Measurements from ENCODE around the gene SNIP1. TPM values are rescaled to one million over a fixed set of nuclear protein-coding genes. Genes with fewer than 3 reads are reported as not detected.

Gene SNIP1
- total and polyA plus RNA-seq, 10 of the 15 experiments (the other 5 are each of a cell fraction or from before 2014, with no cell fraction given) = 2.7 to 22.4 (median 10.1) TPM

DNA sequence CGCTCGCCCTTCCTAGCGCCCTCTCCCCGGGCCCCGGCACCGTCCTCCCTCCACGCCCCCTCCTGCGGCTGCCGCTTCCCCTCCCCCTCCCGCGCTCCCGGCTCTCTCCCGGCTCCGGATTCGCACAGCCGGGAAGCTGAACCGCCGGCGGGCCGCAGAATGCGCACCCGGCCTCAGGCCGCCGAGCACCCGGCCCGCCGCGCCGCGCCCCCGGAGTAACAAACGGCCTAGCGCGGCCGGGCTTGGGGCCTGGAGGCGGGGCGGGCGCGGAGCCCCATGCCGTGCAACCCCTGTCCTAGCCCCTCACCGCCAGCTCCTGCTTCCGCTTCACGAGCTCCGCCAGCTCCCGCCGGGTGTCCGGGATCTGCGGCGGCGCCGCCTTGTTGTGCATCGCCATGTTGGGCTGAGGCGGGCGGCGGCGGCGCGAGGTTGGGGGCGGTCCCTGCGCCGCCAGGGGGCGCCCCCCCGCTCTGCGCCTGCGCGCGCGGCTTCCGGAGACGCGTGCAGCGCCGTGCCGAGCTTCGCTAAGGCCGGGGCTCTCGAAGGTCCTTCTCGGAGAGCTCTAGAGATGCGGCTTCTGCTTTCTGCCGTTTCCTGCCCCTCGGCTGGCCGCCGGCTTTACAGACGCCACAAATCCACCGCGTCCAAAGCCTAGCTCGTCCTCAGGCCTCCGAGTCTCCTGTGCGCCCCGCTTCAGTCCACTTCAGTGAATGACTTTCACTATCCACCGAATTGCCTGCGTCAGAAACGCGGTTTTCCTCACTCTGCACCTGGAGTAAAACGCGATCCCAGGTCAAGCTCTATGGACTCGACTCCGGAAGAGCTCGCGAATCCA is 39.5 kb downstream of the SNIP1 start, which contains the start of gene MEAF6 (continued):
- TF ChIP-seq RB1 (IDR thresholded peaks at IDR 0.05; ENCODE audit: borderline replicate concordance) = peak; percentile 77; the same call in 1 of the 2 replicates
- peak; percentile 94 for TF ChIP-seq LARP7 (IDR thresholded peaks at IDR 0.05)
- peak; percentile 94 for TF ChIP-seq SMARCA5 (IDR thresholded peaks at IDR 0.05)
- peak; percentile 40; the same call in 1 of the 2 replicates for TF ChIP-seq ZNF217 (IDR thresholded peaks at IDR 0.05)
- TF ChIP-seq BHLHE40 (IDR thresholded peaks at IDR 0.05; ENCODE audit: borderline replicate concordance in 1 of 2, low read depth in 2 of 2, low read length in 1 of 2) = peak; percentile 81 to 92
- TF ChIP-seq PAX5 (IDR thresholded peaks at IDR 0.05; ENCODE audit: borderline replicate concordance, low read depth, low read length) = no peak; the same call in 1 of the 2 replicates

DNA sequence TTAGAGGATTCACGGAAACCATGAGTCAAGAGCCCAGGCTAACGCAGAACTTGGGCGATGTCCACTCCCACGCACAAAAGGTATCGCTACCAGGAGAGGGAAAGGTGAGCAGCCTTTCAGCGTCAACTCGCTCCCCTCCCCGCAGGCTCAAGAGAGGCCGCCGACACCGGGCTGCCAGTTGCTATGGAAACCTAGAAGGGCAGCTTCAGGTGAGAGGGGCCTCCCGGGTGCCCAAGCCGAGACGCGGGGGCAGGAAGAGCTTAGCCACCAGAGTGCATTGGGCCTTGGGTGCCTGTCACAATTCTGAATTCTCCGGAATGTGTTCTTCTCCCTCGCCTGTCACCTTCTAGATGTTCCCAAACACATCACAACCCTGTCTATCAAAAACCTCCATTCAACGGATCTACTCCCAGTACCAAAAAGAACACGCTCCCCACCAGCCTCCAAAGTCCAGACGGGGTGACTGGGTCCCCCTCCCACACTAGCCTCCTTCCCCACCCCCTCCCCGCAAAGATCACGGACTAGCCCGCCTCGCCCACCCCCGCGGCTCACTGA is 40.2 kb downstream of the SNIP1 start:
- H3K27me3 ChIP-seq (replicated peaks in 1 of 2; ENCODE audit: control insufficient read depth in 2 of 2, insufficient read depth in 2 of 2, low read length in 1 of 2) = no peaks in the 10 kb centered on the region
- peak overlapping the region; percentile 55; the same call in 1 of the 2 replicates for H3K9ac ChIP-seq (ENCODE audit: control insufficient read depth, insufficient read depth, low read length)
- no peaks in the 10 kb centered on the region for H4K20me1 ChIP-seq (ENCODE audit: control insufficient read depth, insufficient read depth)
- ChIA-PET POLR2A (interaction anchor here (0.6 to 2.7 kb wide), 6 partner anchors 35 to 127 kb away, joined by 3 to 28 read pairs (median 4); partner anchors contain the start of genes SNIP1 and ZC3H12A), SMC1A (ENCODE audit: uncharacterized antibody, unreplicated experiment) (interaction anchor here (1.2 to 2.1 kb wide), 4 partner anchors 11 to 43 kb away, joined by 3 to 6 read pairs (median 4); no protein-coding TSS in a partner anchor), RAD21 (ENCODE audit: unreplicated experiment) (interaction anchor here (0.7 to 2.1 kb wide), 9 partner anchors 8 to 169 kb away, joined by 3 to 13 read pairs (median 6); partner anchors contain the start of genes GNL2, SNIP1 and ZC3H12A), CTCF (interaction anchor here (0.7 to 5.1 kb wide), 8 partner anchors 11 to 169 kb away, joined by 3 to 26 read pairs (median 6); partner anchors contain the start of gene SNIP1)
- peaks cover 17% of the 10 kb centered on the region for H3K79me2 ChIP-seq (ENCODE audit: control insufficient read depth, insufficient read depth, low read length)
- peak; percentile 64 for ATAC-seq
- no peaks in the 10 kb centered on the region for H3K9me3 ChIP-seq (replicated peaks; ENCODE audit: control insufficient read depth, insufficient read depth, low read length)
- DNase-seq (ENCODE audit: low read depth, low spot score) = no peak
- H2AFZ ChIP-seq (ENCODE audit: control insufficient read depth, low read depth, low read length) = peak overlapping the region; percentile 65
- peak overlapping the region; percentile 82 for H3K4me3 ChIP-seq
- peaks cover 13% of the 10 kb centered on the region for H3K4me1 ChIP-seq (ENCODE audit: control insufficient read depth, insufficient read depth, low read length)
- H3K4me2 ChIP-seq (ENCODE audit: control insufficient read depth, insufficient read depth) = peak overlapping the region; percentile 92
- H3K27ac ChIP-seq (ENCODE audit: control insufficient read depth, insufficient read depth) = no peak overlapping the region
- WGBS (ENCODE audit: insufficient coverage, insufficient replicate concordance, low lambda C conversion rate, missing lambda C conversion rate) = 1% methylated on average over 19 of the region's 26 CpGs
- no peak for FAIRE-seq
- in situ Hi-C loops (cut with MboI) (no loop called here), intact Hi-C loops (cut with micrococcal nuclease; ENCODE audit: unreplicated experiment) (loop anchor here (2.0 to 5.0 kb wide), 2 partner anchors 35 to 38 kb away; partner anchors contain the start of gene SNIP1)
- BruUV-seq (replicated peaks) = no TSS peak
- H3K36me3 ChIP-seq (ENCODE audit: control insufficient read depth in 2 of 2, insufficient read depth in 2 of 2, low read length in 1 of 2) = peaks cover 0 to 15% of the 10 kb centered on the region in 2 experiments; a peak in 2 of 4 replicates
- TF ChIP-seq MXI1 (IDR thresholded peaks at IDR 0.05; ENCODE audit: low read depth, low read length) (0 out of 2 replicates have a peak, but pooled peaks have one; percentile 38), TARDBP (IDR thresholded peaks at IDR 0.05; ENCODE audit: borderline replicate concordance) (no peak), EGR1 (IDR thresholded peaks at IDR 0.05; ENCODE audit: borderline replicate concordance in 1 of 2, low read depth in 2 of 2, low read length in 2 of 2) (peak in 1 of 2 experiments; percentile 78; a peak in 2 of 3 replicates), JUND (IDR thresholded peaks at IDR 0.05; ENCODE audit: low read depth, low read length) (no peak), HDGF (IDR thresholded peaks at IDR 0.05) (0 out of 2 replicates have a peak, but pooled peaks have one; percentile 23), NKRF (conservative IDR thresholded peaks at IDR 0.05) (peak; percentile 36), MLLT1 (IDR thresholded peaks at IDR 0.05) (0 out of 2 replicates have a peak, but pooled peaks have one; percentile 28), BMI1 (IDR thresholded peaks at IDR 0.05; ENCODE audit: borderline replicate concordance) (peak; percentile 94), PKNOX1 (IDR thresholded peaks at IDR 0.05) (peak; percentile 83)
